HCEC 1CT (cell line): Measurements from ENCODE around the gene DDX28.

Source experiments
- DNase-seq: peaks from one replicate; pipeline ENCODE4 v3.0.0-alpha.2; 2017

Gene DDX28

GRCh38 chr16:68022728-68023537, at the start of gene DDX28, which contains the start of gene DUS2:
Gene DDX28, minus strand, starts transcription at chr16:68023232. Its CDS starts 30 bp downstream, at chr16:68023202.
Gene DUS2, plus strand, starts transcription at chr16:68023284. Its CDS starts 14,740 bp downstream, at chr16:68038024.
- DNase-seq: peak; percentile 83

- DNase-seq: peak; percentile 62
Measured at GRCh38 chr16:68072038-68072695, 49.1 kb upstream of the DDX28 start.

- no peak for DNase-seq
Measured at GRCh38 chr16:68071518-68071901, 48.5 kb upstream of the DDX28 start.

- no peak for DNase-seq
Measured at GRCh38 chr16:68070806-68071517, 47.9 kb upstream of the DDX28 start.

- DNase-seq: no peak
Measured at GRCh38 chr16:68070249-68070730, 47.3 kb upstream of the DDX28 start.

GRCh38 chr16:68069511-68070248, 46.6 kb upstream of the DDX28 start:
- no peak for DNase-seq

GRCh38 chr16:68068926-68069325, 45.9 kb upstream of the DDX28 start:
- no peak for DNase-seq

- no peak for DNase-seq
Measured at GRCh38 chr16:68066763-68067162, 43.7 kb upstream of the DDX28 start.

- peak; percentile 65 for DNase-seq
Measured at GRCh38 chr16:68065716-68066305, 42.8 kb upstream of the DDX28 start.

- DNase-seq: peak; percentile 73
Measured at GRCh38 chr16:68064791-68065365, 41.8 kb upstream of the DDX28 start.

GRCh38 chr16:68062910-68063393, 39.9 kb upstream of the DDX28 start:
- DNase-seq: no peak

GRCh38 chr16:68061396-68061795, 38.4 kb upstream of the DDX28 start:
- no peak for DNase-seq

GRCh38 chr16:68059804-68060203, 36.8 kb upstream of the DDX28 start:
- no peak for DNase-seq

GRCh38 chr16:68055395-68055794, 32.4 kb upstream of the DDX28 start:
- DNase-seq: no peak

- DNase-seq: no peak
Measured at GRCh38 chr16:68049449-68049848, 26.4 kb upstream of the DDX28 start.

- no peak for DNase-seq
Measured at GRCh38 chr16:68047987-68048386, 25.0 kb upstream of the DDX28 start.

GRCh38 chr16:68046106-68046505, 23.1 kb upstream of the DDX28 start:
- DNase-seq: no peak

- DNase-seq: no peak
Measured at GRCh38 chr16:68041783-68042182, 18.8 kb upstream of the DDX28 start.

- peak; percentile 59 for DNase-seq
Measured at GRCh38 chr16:68040506-68041288, 17.7 kb upstream of the DDX28 start.

- no peak for DNase-seq
Measured at GRCh38 chr16:68037841-68038597, 15.0 kb upstream of the DDX28 start.
